HCT116 (cell line): Measurements from ENCODE around the gene FABP3. TPM values are rescaled to one million over a fixed set of nuclear protein-coding genes. Genes with fewer than 3 reads are reported as not detected.

Experiments used
- ATAC-seq: fragments of 200-7000 bp; cut with Tn5 transposase; 2 replicates; pipeline ENCODE4 v1.9.1; 2020; ENCODE audit warnings: mild to moderate bottlenecking, moderate library complexity
- BruUV-seq: library from RNA; stranded (reverse); fragments of 400-500 nt; replicated peaks from 2 replicates; lab custom pipeline; 2021; lab: Mats Ljungman, UMichigan
- CTCF ChIA-PET: fragments of 300-600 bp; sonication (Branson Sonifier 250); formaldehyde crosslinking; loops from one replicate; lab custom pipeline; 2021; ENCODE audit warnings: antibody characterized with exemption; lab: Charles Lee
- POLR2A ChIA-PET: fragments of 300-600, 350-600 bp; sonication (Branson Sonifier 250); formaldehyde crosslinking; loops from one replicate; lab custom pipeline; 2021; ENCODE audit warnings: antibody characterized with exemption; lab: Charles Lee
- RAD21 ChIA-PET, 2 experiments: fragments of 300-600 bp; sonication (Branson Sonifier 250); formaldehyde crosslinking; loops; one replicate each; lab custom pipeline; 2023; ENCODE audit warnings: low total read pairs in 2 of 2; ENCODE audit not compliant: uncharacterized antibody in 2 of 2, unreplicated experiment in 2 of 2, low non-redundant PET in 1 of 2; lab: Charles Lee
- DNase-seq: peaks from one replicate; pipeline ENCODE4 v3.0.0-alpha.2; 2010; ENCODE audit warnings: low read depth, low spot score
- H2AFZ ChIP-seq: fragments of 200-600 bp; shearing (Covaris generic), sonication (generic); 2 replicates; pipeline ENCODE4 v1.6.1; 2017; ENCODE audit warnings: low read depth, mixed run types, mixed read lengths, antibody characterized with exemption, low read length; ENCODE audit not compliant: poor library complexity, severe bottlenecking
- H3K27ac ChIP-seq: 2 replicates; pipeline ENCODE4 v1.5.1; 2012; ENCODE audit warnings: low read depth, low read length
- H3K27me3 ChIP-seq: fragments of 200-600 bp; sonication (generic); 2 replicates; pipeline ENCODE4 v1.6.1; 2016; ENCODE audit warnings: mixed run types, low read length, mixed read lengths; ENCODE audit not compliant: insufficient read depth
- H3K36me3 ChIP-seq, 2 experiments: fragments of 200-500 bp in 1 of 2; fragments of 200-600 bp in 1 of 2; sonication (Bioruptor generic) in 1 of 2; sonication (generic) in 1 of 2; 2 replicates each; pipeline versions ENCODE4 v1.5.1 to v1.6.1; 2014 to 2016; ENCODE audit warnings: low read length in 2 of 2, inconsistent platforms in 1 of 2, mixed read lengths in 1 of 2, mixed run types in 1 of 2; ENCODE audit not compliant: insufficient read depth in 2 of 2, control insufficient read depth in 1 of 2
- H3K4me1 ChIP-seq, 2 experiments: fragments of 200-600 bp in 1 of 2; sonication (generic) in 1 of 2; 2 replicates each; pipeline versions ENCODE4 v1.5.1 to v1.6.1; 2012 to 2017; ENCODE audit warnings: low read length in 2 of 2, inconsistent platforms in 1 of 2, mild to moderate bottlenecking in 1 of 2, mixed read lengths in 1 of 2, mixed run types in 1 of 2, moderate library complexity in 1 of 2; ENCODE audit not compliant: insufficient read depth in 2 of 2, control insufficient read depth in 1 of 2
- H3K4me2 ChIP-seq: fragments of 200-600 bp; sonication (generic); 2 replicates; pipeline ENCODE4 v1.6.1; 2017; ENCODE audit warnings: mixed run types, low read length, mixed read lengths
- H3K4me3 ChIP-seq, 2 experiments: fragments of 200-600 bp in 1 of 2; sonication (generic) in 1 of 2; replicated peaks in 1 of 2; 2 replicates each; pipeline ENCODE4 v1.5.1; 2011 to 2016; ENCODE audit warnings: low read length in 2 of 2, control low read depth in 1 of 2, low read depth in 1 of 2, mild to moderate bottlenecking in 1 of 2, mixed read lengths in 1 of 2, mixed run types in 1 of 2
- H3K79me2 ChIP-seq: fragments of 200-600 bp; sonication (generic); 2 replicates; pipeline ENCODE4 v1.6.1; 2017; ENCODE audit warnings: mild to moderate bottlenecking, mixed run types, low read length, moderate library complexity, mixed read lengths; ENCODE audit not compliant: insufficient read depth
- H3K9ac ChIP-seq: fragments of 200-600 bp; sonication (generic); 2 replicates; pipeline ENCODE4 v1.6.1; 2016; ENCODE audit warnings: low read length, mixed read lengths
- H3K9me2 ChIP-seq: fragments of 200-600 bp; sonication (generic), shearing (Covaris generic); 2 replicates; pipeline ENCODE4 v1.6.1; 2017; ENCODE audit warnings: mixed run types, mild to moderate bottlenecking, moderate library complexity; ENCODE audit not compliant: insufficient read depth
- H3K9me3 ChIP-seq, 2 experiments: fragments of 200-500 bp in 1 of 2; fragments of 200-600 bp in 1 of 2; sonication (Bioruptor generic) in 1 of 2; sonication (generic) in 1 of 2; 2 replicates each; pipeline ENCODE4 v1.6.1; 2014 to 2017; ENCODE audit warnings: low read length in 2 of 2, mixed read lengths in 2 of 2, inconsistent platforms in 1 of 2, low read depth in 1 of 2, mild to moderate bottlenecking in 1 of 2, mixed run types in 1 of 2, moderate library complexity in 1 of 2; ENCODE audit not compliant: control insufficient read depth in 1 of 2, insufficient read depth in 1 of 2
- H4K20me1 ChIP-seq: fragments of 200-600 bp; sonication (generic), shearing (Covaris generic); 2 replicates; pipeline ENCODE4 v1.6.1; 2017; ENCODE audit warnings: mixed run types, mild to moderate bottlenecking, moderate library complexity; ENCODE audit not compliant: insufficient read depth
- ATF3 ChIP-seq: IDR thresholded peaks from 2 replicates; pipeline ENCODE4 v1.6.1; 2012
- CBX3 ChIP-seq: IDR thresholded peaks from 2 replicates; pipeline ENCODE4 v1.6.1; 2012; ENCODE audit warnings: low read depth
- ELF1 ChIP-seq: IDR thresholded peaks from 2 replicates; pipeline ENCODE4 v1.6.1; 2012; ENCODE audit warnings: low read depth, borderline replicate concordance
- EZH2 ChIP-seq: fragments of 200-600 bp; sonication (generic); IDR thresholded peaks from 2 replicates; pipeline ENCODE4 v1.6.1; 2017; ENCODE audit warnings: antibody characterized with exemption, mixed run types
- EZH2phosphoT487 ChIP-seq: fragments of 200-600 bp; IDR thresholded peaks from 2 replicates; pipeline ENCODE4 v1.6.1; 2018; ENCODE audit warnings: antibody characterized with exemption, borderline replicate concordance
- FOSL1 ChIP-seq: IDR thresholded peaks from 2 replicates; pipeline ENCODE4 v1.6.1; 2012; ENCODE audit warnings: low read depth
- MAX ChIP-seq: IDR thresholded peaks from 2 replicates; pipeline ENCODE4 v1.6.1; 2012
- POLR2A ChIP-seq: IDR thresholded peaks from 2 replicates; pipeline ENCODE4 v1.7.0; 2011; ENCODE audit warnings: borderline replicate concordance; ENCODE audit not compliant: insufficient read depth, insufficient read length; ENCODE audit errors: extremely low read depth
- POLR2AphosphoS5 ChIP-seq: IDR thresholded peaks from 2 replicates; pipeline ENCODE4 v1.6.1; 2011; ENCODE audit warnings: mild to moderate bottlenecking, low read depth, low read length, moderate library complexity
- REST ChIP-seq: IDR thresholded peaks from 2 replicates; pipeline ENCODE4 v1.6.1; 2012; ENCODE audit warnings: low read depth
- SIN3A ChIP-seq: IDR thresholded peaks from 2 replicates; pipeline ENCODE4 v1.6.1; 2012; ENCODE audit warnings: low read depth
- SP1 ChIP-seq: IDR thresholded peaks from 2 replicates; pipeline ENCODE4 v1.6.1; 2012; ENCODE audit warnings: low read depth
- SRF ChIP-seq: IDR thresholded peaks from 2 replicates; pipeline ENCODE4 v1.6.1; 2012; ENCODE audit warnings: low read depth
- TCF7L2 ChIP-seq: IDR thresholded peaks from 2 replicates; pipeline ENCODE4 v1.7.0; 2011; ENCODE audit warnings: borderline replicate concordance, inconsistent platforms; ENCODE audit not compliant: insufficient read depth, insufficient read length; ENCODE audit errors: extremely low read depth
- ZBTB33 ChIP-seq: IDR thresholded peaks from 2 replicates; pipeline ENCODE4 v1.6.1; 2011; ENCODE audit warnings: mild to moderate bottlenecking, low read length, moderate library complexity; ENCODE audit not compliant: insufficient replicate concordance; ENCODE audit errors: extremely low read depth
- ZFX ChIP-seq: fragments of 450-650 bp; IDR thresholded peaks from 2 replicates; pipeline ENCODE4 v1.6.1; 2017
- ZNF274 ChIP-seq: fragments of 200-500 bp; sonication (Bioruptor generic); IDR thresholded peaks from 2 replicates; pipeline ENCODE4 v1.6.1; 2014; ENCODE audit warnings: mild to moderate bottlenecking, low read depth, low read length, inconsistent platforms
- intact Hi-C: fragments of 100-400 bp; cut with micrococcal nuclease; formaldehyde crosslinking; loops from 2 replicates; pipeline ENCODE4 v1.10.0; 2022
- total RNA-seq: library from RNA; stranded (reverse); gene quantifications from one replicate; pipeline ENCODE4 v1.2.1, GENCODE V29; 2021; ENCODE audit not compliant: unreplicated experiment

FABP3 gene
- total RNA-seq, 1 experiment from 2014 or later = not detected

- POLR2A ChIA-PET = no interaction called here
- TF ChIP-seq POLR2A (no peak), EZH2 (no peak), REST (no peak), SP1 (no peak), TCF7L2 (no peak), SRF (no peak), ZFX (no peak), MAX (no peak), ZNF274 (no peak), SIN3A (no peak), EZH2phosphoT487 (no peak), ZBTB33 (no peak), ATF3 (no peak), FOSL1 (no peak), POLR2AphosphoS5 (no peak), ELF1 (no peak), CBX3 (no peak)
- Histone ChIP-seq H3K27ac (no peak overlapping the region), H3K4me3 (no peak overlapping the region), H2AFZ (no peak overlapping the region), H3K9ac (no peak overlapping the region), H3K27me3 (no peaks in the 10 kb centered on the region), H3K4me2 (no peak overlapping the region), H3K4me1 (peaks cover 13 to 68% of the 10 kb centered on the region in 2 experiments; a peak in 3 of 4 replicates), H3K9me2 (no peaks in the 10 kb centered on the region), H3K79me2 (peaks cover 13% of the 10 kb centered on the region; the same call in 1 of the 2 replicates), H3K36me3 (no peaks in the 10 kb centered on the region), H4K20me1 (no peaks in the 10 kb centered on the region), H3K9me3 (no peaks in the 10 kb centered on the region)
- intact Hi-C loops = no loop called here
- RAD21 ChIA-PET = no interaction called here
- ATAC-seq (no peak), DNase-seq (no peak)
- CTCF ChIA-PET = no interaction called here
- no TSS peak for BruUV-seq
Observed at GRCh38 chr1:31417148-31417547, 44.3 kb upstream of the FABP3 start.
